Progenitor cell of endocrine pancreas (in vitro differentiated cells): ENCODE measurements around the gene BCAP31. TPM values are rescaled to one million over a fixed set of nuclear protein-coding genes. Genes with fewer than 3 reads are reported as not detected.

Experiments used
- DNase-seq: peaks from one replicate; pipeline ENCODE4 v3.0.0; 2021; ENCODE audit warnings: low spot score; ENCODE audit not compliant: unreplicated experiment
- H3K27ac Mint-ChIP-seq: 2 replicates; pipeline ENCODE4 v1.8.0; 2021; ENCODE audit warnings: mild to moderate bottlenecking, moderate library complexity, mixed read lengths
- H3K27me3 Mint-ChIP-seq: 2 replicates; pipeline ENCODE4 v1.8.0; 2021; ENCODE audit warnings: mixed read lengths
- H3K36me3 Mint-ChIP-seq: 2 replicates; pipeline ENCODE4 v1.8.0; 2022; ENCODE audit warnings: mixed read lengths; ENCODE audit not compliant: insufficient read depth
- H3K4me1 Mint-ChIP-seq: 2 replicates; pipeline ENCODE4 v1.8.0; 2021; ENCODE audit warnings: low read depth, mixed read lengths
- H3K4me3 Mint-ChIP-seq: 2 replicates; pipeline ENCODE4 v1.8.0; 2021; ENCODE audit warnings: low read depth, mild to moderate bottlenecking, moderate library complexity, mixed read lengths
- H3K9me3 Mint-ChIP-seq: 2 replicates; pipeline ENCODE4 v1.8.0; 2021; ENCODE audit warnings: low read depth, mixed read lengths
- total RNA-seq: library from RNA; stranded (reverse); gene quantifications from 2 replicates; pipeline ENCODE4 v1.2.1, GENCODE V29; 2021
- TF ChIP-seq, protein P1 (sequence below): fragments of 200-600 bp; sonication (generic); IDR thresholded peaks from one replicate; pipeline ENCODE4 v1.5.0; 2021; ENCODE audit warnings: antibody characterized with exemption, mild to moderate bottlenecking; ENCODE audit not compliant: unreplicated experiment

BCAP31 gene
- total RNA-seq, 1 donor from 2014 or later: 142 TPM

- H3K9me3 Mint-ChIP-seq: peaks cover 7% of the 10 kb centered on the region
- H3K4me1 Mint-ChIP-seq: peaks cover 16% of the 10 kb centered on the region
- TF ChIP-seq, protein P1, sequence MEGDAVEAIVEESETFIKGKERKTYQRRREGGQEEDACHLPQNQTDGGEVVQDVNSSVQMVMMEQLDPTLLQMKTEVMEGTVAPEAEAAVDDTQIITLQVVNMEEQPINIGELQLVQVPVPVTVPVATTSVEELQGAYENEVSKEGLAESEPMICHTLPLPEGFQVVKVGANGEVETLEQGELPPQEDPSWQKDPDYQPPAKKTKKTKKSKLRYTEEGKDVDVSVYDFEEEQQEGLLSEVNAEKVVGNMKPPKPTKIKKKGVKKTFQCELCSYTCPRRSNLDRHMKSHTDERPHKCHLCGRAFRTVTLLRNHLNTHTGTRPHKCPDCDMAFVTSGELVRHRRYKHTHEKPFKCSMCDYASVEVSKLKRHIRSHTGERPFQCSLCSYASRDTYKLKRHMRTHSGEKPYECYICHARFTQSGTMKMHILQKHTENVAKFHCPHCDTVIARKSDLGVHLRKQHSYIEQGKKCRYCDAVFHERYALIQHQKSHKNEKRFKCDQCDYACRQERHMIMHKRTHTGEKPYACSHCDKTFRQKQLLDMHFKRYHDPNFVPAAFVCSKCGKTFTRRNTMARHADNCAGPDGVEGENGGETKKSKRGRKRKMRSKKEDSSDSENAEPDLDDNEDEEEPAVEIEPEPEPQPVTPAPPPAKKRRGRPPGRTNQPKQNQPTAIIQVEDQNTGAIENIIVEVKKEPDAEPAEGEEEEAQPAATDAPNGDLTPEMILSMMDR: no peak
- no peaks in the 10 kb centered on the region for H3K27me3 Mint-ChIP-seq
- H3K27ac Mint-ChIP-seq: peak overlapping the region; percentile 62
- H3K36me3 Mint-ChIP-seq: peaks cover 9% of the 10 kb centered on the region
- H3K4me3 Mint-ChIP-seq: peak overlapping the region; percentile 33
- DNase-seq: peak; percentile 19
These were observed 2.3 kb upstream of the BCAP31 start for GRCh38 chrX:153726286-153727122.

GRCh38 chrX:153725832-153726285 is 1.7 kb upstream of the BCAP31 start:
- Mint-ChIP-seq H3K27me3 (no peaks in the 10 kb centered on the region), H3K4me1 (peaks cover 16% of the 10 kb centered on the region), H3K27ac (no peak overlapping the region), H3K4me3 (peak overlapping the region; percentile 50), H3K36me3 (peaks cover 6% of the 10 kb centered on the region), H3K9me3 (peaks cover 3% of the 10 kb centered on the region)
- DNase-seq: no peak
- TF ChIP-seq, protein P1: no peak

DNA sequence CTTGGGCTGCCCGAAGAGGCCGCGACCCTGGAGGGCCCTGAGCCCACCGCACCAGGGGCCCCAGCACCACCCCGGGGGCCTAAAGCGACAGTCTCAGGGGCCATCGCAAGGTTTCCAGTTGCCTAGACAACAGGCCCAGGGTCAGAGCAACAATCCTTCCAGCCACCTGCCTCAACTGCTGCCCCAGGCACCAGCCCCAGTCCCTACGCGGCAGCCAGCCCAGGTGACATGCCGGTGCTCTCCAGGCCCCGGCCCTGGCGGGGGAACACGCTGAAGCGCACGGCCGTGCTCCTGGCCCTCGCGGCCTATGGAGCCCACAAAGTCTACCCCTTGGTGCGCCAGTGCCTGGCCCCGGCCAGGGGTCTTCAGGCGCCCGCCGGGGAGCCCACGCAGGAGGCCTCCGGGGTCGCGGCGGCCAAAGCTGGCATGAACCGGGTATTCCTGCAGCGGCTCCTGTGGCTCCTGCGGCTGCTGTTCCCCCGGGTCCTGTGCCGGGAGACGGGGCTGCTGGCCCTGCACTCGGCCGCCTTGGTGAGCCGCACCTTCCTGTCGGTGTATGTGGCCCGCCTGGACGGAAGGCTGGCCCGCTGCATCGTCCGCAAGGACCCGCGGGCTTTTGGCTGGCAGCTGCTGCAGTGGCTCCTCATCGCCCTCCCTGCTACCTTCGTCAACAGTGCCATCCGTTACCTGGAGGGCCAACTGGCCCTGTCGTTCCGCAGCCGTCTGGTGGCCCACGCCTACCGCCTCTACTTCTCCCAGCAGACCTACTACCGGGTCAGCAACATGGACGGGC is 1.0 kb upstream of the BCAP31 start:
- peak overlapping the region; percentile 50 for H3K4me3 Mint-ChIP-seq

GRCh38 chrX:153723351-153724251 is 586 bp downstream of the BCAP31 start:
- peak; percentile 24 for DNase-seq
- Mint-ChIP-seq H3K4me3 (peak overlapping the region; percentile 80), H3K27ac (peak overlapping the region; percentile 96), H3K27me3 (no peaks in the 10 kb centered on the region), H3K36me3 (peaks cover 9% of the 10 kb centered on the region), H3K9me3 (no peaks in the 10 kb centered on the region), H3K4me1 (peaks cover 16% of the 10 kb centered on the region)
- TF ChIP-seq, protein P1: peak; percentile 45

More for the DNA sequence above, 1.0 kb upstream of the BCAP31 start:
- H3K27me3 Mint-ChIP-seq: no peaks in the 10 kb centered on the region
- H3K9me3 Mint-ChIP-seq: no peaks in the 10 kb centered on the region
- no peak overlapping the region for H3K27ac Mint-ChIP-seq
- TF ChIP-seq, protein P1: no peak
- DNase-seq: no peak
- H3K4me1 Mint-ChIP-seq: peaks cover 16% of the 10 kb centered on the region
- peaks cover 7% of the 10 kb centered on the region for H3K36me3 Mint-ChIP-seq
